ENCODE data around the gene BCDIN3D. TPM values are rescaled to one million over a fixed set of nuclear protein-coding genes. Genes with fewer than 3 reads are reported as not detected.

BCDIN3D gene
- total RNA-seq, 4 donors from 2014 or later: 2.3 to 5.2 (median 3.1) TPM

DNA sequence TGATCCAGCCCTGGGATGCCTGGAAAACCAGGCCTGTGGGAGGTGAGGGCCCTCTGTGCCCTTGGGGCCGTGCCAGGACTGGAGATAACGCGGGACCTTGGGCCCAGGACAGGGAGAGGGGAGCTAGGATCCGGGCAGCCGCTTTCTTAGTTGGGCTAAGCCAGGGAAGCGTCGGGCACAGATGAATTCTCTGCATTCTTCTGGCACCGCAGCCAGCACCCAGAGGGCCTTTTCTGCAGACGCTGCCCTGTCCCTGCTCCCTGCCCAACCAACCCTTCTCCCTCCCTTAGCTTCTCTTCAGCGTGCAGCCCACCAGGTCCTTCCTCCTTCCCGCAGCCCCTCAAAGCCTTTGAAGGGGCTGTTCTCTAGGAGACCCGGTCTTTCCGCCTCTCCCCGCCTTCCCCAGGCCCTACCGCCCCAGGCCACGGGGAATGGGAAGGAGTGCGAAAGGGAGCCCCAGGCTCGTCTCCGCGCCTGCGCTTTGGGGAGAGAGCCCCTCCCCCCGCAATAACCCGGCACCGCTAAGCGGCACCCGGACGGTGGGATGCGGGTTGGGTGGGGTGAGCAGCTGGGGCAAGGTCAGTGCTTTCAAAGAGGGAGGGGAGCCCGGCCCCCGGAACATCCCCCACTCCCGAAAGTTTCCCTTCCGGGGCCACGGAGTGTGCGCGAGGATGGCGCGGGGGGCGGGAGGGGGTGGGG is 15.4 kb downstream of the BCDIN3D start:
- peak in 2 of 3 donors; percentile 43 to 62 for DNase-seq
- no peaks in the 10 kb centered on the region for H3K27me3 ChIP-seq
- TF ChIP-seq CTCF (IDR thresholded peaks at IDR 0.05) (no peak), POLR2A (IDR thresholded peaks at IDR 0.05) (no peak)
- H3K4me3 ChIP-seq: peak overlapping the region; percentile 75 to 80 (median 78)
- peak overlapping the region; percentile 77 to 89 (median 85) for H3K27ac ChIP-seq
- no peaks in the 10 kb centered on the region for H3K9me3 ChIP-seq
- no peaks in the 10 kb centered on the region for H3K36me3 ChIP-seq
- peaks cover 0 to 48% (median 0%) of the 10 kb centered on the region in 4 donors for H3K4me1 ChIP-seq

DNA sequence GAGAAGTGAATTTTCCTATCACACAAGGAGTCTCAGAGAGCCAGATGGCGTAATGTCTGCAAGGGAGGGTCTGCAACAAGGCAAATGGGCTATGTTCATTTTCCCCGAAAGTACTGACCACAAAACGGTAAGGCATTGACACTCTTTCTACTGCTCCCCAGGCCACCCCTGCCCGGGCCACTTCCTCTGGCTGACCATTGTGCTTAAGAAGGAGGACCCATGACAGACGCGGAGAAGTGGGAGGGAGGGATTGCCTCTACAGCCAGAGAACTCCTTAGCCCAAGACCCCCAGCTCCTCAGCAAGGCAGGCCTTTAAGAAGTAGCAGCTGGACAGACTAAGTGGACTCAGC is 15.9 kb downstream of the BCDIN3D start:
- peak overlapping the region in 3 of 4 donors; percentile 83 to 89 (median 87) for H3K27ac ChIP-seq

GRCh38 chr12:49825971-49826421 is 16.9 kb downstream of the BCDIN3D start:
- peaks cover 0 to 53% (median 2%) of the 10 kb centered on the region in 4 donors for H3K4me1 ChIP-seq
- no peak for DNase-seq
- no peaks in the 10 kb centered on the region for H3K36me3 ChIP-seq
- no peaks in the 10 kb centered on the region for H3K9me3 ChIP-seq
- TF ChIP-seq CTCF (IDR thresholded peaks at IDR 0.05) (no peak), POLR2A (IDR thresholded peaks at IDR 0.05) (no peak)
- H3K4me3 ChIP-seq: no peak overlapping the region
- H3K27me3 ChIP-seq: no peaks in the 10 kb centered on the region
- H3K27ac ChIP-seq: peak overlapping the region in 2 of 4 donors; percentile 20 to 41

More for the DNA sequence above, 15.9 kb downstream of the BCDIN3D start:
- Histone ChIP-seq H3K9me3 (no peaks in the 10 kb centered on the region), H3K4me1 (peaks cover 0 to 48% (median 0%) of the 10 kb centered on the region in 4 donors), H3K27me3 (no peaks in the 10 kb centered on the region), H3K4me3 (peak overlapping the region in 3 of 4 donors; percentile 75 to 80 (median 77)), H3K36me3 (no peaks in the 10 kb centered on the region)
- TF ChIP-seq CTCF (IDR thresholded peaks at IDR 0.05): no peak
- TF ChIP-seq POLR2A (IDR thresholded peaks at IDR 0.05): no peak
- DNase-seq: no peak

DNA sequence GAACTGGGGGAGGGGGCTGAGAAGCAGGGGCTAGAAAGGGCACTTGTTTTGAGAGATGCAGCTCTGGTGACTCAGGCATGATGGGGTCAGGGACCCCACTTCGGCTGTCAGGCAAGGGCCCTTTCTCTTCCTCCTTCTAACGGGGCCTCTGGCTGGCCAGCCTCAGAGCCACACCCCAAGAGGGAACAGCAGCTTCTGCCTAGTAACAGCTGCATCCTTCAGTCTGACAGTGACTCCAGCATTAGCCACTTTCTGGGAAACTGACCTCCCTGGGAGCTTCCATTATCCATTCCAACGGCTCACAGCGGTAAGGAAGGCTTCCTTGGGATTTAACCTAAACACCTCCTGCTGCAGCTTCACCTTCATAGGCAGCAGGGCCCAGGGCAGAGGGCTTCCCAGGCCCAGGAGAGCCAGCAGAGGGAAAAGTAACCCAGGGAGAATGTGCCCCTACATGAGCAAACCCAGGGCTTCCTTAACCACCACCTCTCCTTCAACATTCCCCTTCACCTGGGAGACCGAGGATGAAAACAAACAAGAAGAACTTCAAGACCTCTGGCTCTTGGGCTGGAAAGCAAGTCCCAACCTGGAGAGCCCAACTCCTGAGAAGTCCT is 17.4 kb downstream of the BCDIN3D start:
- no peak for DNase-seq
- Histone ChIP-seq H3K4me1 (peaks cover 0 to 57% (median 3%) of the 10 kb centered on the region in 4 donors), H3K4me3 (no peak overlapping the region), H3K27ac (peak overlapping the region in 2 of 4 donors; percentile 20 to 41), H3K36me3 (no peaks in the 10 kb centered on the region), H3K9me3 (no peaks in the 10 kb centered on the region), H3K27me3 (no peaks in the 10 kb centered on the region)
- no peak for TF ChIP-seq CTCF (IDR thresholded peaks at IDR 0.05)
- TF ChIP-seq POLR2A (IDR thresholded peaks at IDR 0.05): no peak

DNA sequence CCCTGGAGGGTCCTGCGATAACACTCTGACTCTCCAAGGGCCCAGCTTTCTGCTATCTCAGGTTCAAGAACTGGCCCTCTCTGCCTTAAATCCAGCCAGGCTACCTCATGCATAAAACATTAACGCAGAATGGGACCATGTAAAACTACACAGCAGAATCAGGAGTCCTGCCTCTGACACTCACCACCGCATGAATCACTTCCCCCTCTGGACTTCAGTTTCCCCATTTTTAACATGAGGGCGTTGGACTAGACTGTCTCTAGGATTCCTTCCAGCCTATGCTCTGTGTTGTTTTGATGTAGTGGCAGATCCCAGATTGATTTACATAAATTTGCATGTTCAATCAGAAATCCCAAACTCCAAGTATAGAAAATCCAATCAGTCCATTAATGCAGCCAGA is 18.0 kb downstream of the BCDIN3D start:
- TF ChIP-seq CTCF (IDR thresholded peaks at IDR 0.05): no peak
- TF ChIP-seq POLR2A (IDR thresholded peaks at IDR 0.05): no peak
- peak overlapping the region in 3 of 4 donors; percentile 2 to 41 (median 37) for H3K27ac ChIP-seq
- no peaks in the 10 kb centered on the region for H3K36me3 ChIP-seq
- H3K27me3 ChIP-seq: no peaks in the 10 kb centered on the region
- DNase-seq: no peak
- H3K9me3 ChIP-seq: no peaks in the 10 kb centered on the region
- peaks cover 0 to 58% (median 3%) of the 10 kb centered on the region in 4 donors for H3K4me1 ChIP-seq
- H3K4me3 ChIP-seq: no peak overlapping the region

Measured in Peyer's patch (tissue), 4 donors.